Measurements from ENCODE around the gene ORAI2.

DNA sequence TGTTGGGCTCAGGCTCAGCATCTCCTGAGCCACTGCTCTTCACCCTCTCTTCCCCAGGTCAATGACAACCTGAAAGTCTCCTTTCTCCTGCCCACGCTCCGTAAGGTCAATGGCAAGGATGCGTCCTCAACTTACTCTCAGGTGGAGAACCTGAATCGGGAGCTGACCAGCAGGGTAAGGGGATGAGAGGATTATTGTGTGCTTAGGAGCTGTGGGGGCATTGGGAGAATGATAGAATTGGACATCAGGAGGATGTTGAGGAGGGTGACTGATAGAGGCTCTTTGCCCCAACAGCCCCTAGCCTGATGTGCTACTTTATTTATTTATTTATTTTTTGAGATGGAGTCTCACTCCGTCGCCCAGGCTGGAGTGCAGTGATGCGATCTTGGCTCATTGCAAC is 32.7 kb downstream of the ORAI2 start:
- TF ChIP-seq, protein P1, sequence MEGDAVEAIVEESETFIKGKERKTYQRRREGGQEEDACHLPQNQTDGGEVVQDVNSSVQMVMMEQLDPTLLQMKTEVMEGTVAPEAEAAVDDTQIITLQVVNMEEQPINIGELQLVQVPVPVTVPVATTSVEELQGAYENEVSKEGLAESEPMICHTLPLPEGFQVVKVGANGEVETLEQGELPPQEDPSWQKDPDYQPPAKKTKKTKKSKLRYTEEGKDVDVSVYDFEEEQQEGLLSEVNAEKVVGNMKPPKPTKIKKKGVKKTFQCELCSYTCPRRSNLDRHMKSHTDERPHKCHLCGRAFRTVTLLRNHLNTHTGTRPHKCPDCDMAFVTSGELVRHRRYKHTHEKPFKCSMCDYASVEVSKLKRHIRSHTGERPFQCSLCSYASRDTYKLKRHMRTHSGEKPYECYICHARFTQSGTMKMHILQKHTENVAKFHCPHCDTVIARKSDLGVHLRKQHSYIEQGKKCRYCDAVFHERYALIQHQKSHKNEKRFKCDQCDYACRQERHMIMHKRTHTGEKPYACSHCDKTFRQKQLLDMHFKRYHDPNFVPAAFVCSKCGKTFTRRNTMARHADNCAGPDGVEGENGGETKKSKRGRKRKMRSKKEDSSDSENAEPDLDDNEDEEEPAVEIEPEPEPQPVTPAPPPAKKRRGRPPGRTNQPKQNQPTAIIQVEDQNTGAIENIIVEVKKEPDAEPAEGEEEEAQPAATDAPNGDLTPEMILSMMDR (optimal IDR thresholded peaks at IDR 0.05 in 1 of 3, IDR thresholded peaks at IDR 0.05 in 1 of 3, conservative IDR thresholded peaks at IDR 0.05 in 1 of 3; ENCODE audit: extremely low read depth in 1 of 3, insufficient read depth in 2 of 3, low read length in 3 of 3) = no peak
- TF ChIP-seq EZH2 (IDR thresholded peaks at IDR 0.05; ENCODE audit: low read length) = no peak
